IMR-90 (cell line): ENCODE results near the gene CNNM3. TPM values are rescaled to one million over a fixed set of nuclear protein-coding genes. Genes with fewer than 3 reads are reported as not detected.

ENCODE experiments used
- ATAC-seq: fragments of 200-7000 bp; cut with Tn5 transposase; 2 replicates; pipeline ENCODE4 v1.9.1; 2020; ENCODE audit warnings: low read depth, mild to moderate bottlenecking, moderate library complexity
- BruUV-seq: library from RNA; stranded (reverse); fragments of 400-500 nt; replicated peaks from 2 replicates; lab custom pipeline; 2021; lab: Mats Ljungman, UMichigan
- CTCF ChIA-PET: fragments of 300-600 bp; formaldehyde crosslinking; extraction: SDS; loops from one replicate; lab custom pipeline; 2021; ENCODE audit warnings: antibody characterized with exemption; lab: Yijun Ruan, JAX
- POLR2A ChIA-PET: fragments of 300-600 bp; sonication (Branson Sonifier 250); formaldehyde crosslinking; loops from one replicate; lab custom pipeline; 2022; ENCODE audit warnings: antibody characterized with exemption; ENCODE audit not compliant: unreplicated experiment; lab: Charles Lee
- DNase-seq: peaks from one replicate; pipeline ENCODE4 v3.0.0; 2013
- H2AFZ ChIP-seq: replicated peaks from 2 replicates; pipeline ENCODE3; 2013; ENCODE audit warnings: low read length, mild to moderate bottlenecking; ENCODE audit not compliant: poor library complexity
- H2AK5ac ChIP-seq: 2 replicates; pipeline ENCODE4 v1.6.1; 2013; ENCODE audit warnings: low read depth, low read length, inconsistent platforms
- H2AK9ac ChIP-seq: replicated peaks from 2 replicates; pipeline ENCODE3; 2013; ENCODE audit warnings: mild to moderate bottlenecking, low read depth, low read length, moderate library complexity; ENCODE audit not compliant: poor library complexity
- H2BK120ac ChIP-seq: 2 replicates; pipeline ENCODE4 v1.6.1; 2013; ENCODE audit warnings: low read depth, low read length, inconsistent platforms
- H2BK15ac ChIP-seq: 3 replicates; pipeline ENCODE4 v1.6.1; 2013; ENCODE audit warnings: low read depth, low read length, inconsistent platforms
- H2BK20ac ChIP-seq: 2 replicates; pipeline ENCODE4 v1.6.1; 2013; ENCODE audit warnings: low read depth, mild to moderate bottlenecking, inconsistent platforms, low read length, moderate library complexity
- H2BK5ac ChIP-seq: 2 replicates; pipeline ENCODE4 v1.6.1; 2013; ENCODE audit warnings: mild to moderate bottlenecking, low read depth, low read length, inconsistent platforms; ENCODE audit not compliant: poor library complexity, severe bottlenecking
- H3K14ac ChIP-seq: replicated peaks from 2 replicates; pipeline ENCODE4 v1.6.1; 2013; ENCODE audit warnings: low read depth, low read length, inconsistent platforms
- H3K18ac ChIP-seq: 2 replicates; pipeline ENCODE4 v1.6.1; 2013; ENCODE audit warnings: low read depth, low read length, control low read depth
- H3K23ac ChIP-seq: 2 replicates; pipeline ENCODE4 v1.6.1; 2013; ENCODE audit warnings: low read depth, low read length, inconsistent platforms
- H3K27ac ChIP-seq: 2 replicates; pipeline ENCODE4 v1.5.1; 2013; ENCODE audit warnings: mild to moderate bottlenecking, control low read depth, low read length; ENCODE audit not compliant: insufficient read depth
- H3K27me3 ChIP-seq: 2 replicates; pipeline ENCODE4 v1.6.1; 2013; ENCODE audit warnings: low read length; ENCODE audit not compliant: control insufficient read depth, insufficient read depth
- H3K36me3 ChIP-seq: 2 replicates; pipeline ENCODE4 v1.6.1; 2013; ENCODE audit warnings: low read length, mixed read lengths; ENCODE audit not compliant: control insufficient read depth, insufficient read depth
- H3K4ac ChIP-seq: 2 replicates; pipeline ENCODE4 v1.6.1; 2013; ENCODE audit warnings: low read depth, low read length, inconsistent platforms
- H3K4me1 ChIP-seq: 2 replicates; pipeline ENCODE4 v1.6.1; 2013; ENCODE audit warnings: low read length, mixed read lengths; ENCODE audit not compliant: control insufficient read depth, insufficient read depth
- H3K4me2 ChIP-seq: 2 replicates; pipeline ENCODE4 v1.6.1; 2013; ENCODE audit warnings: low read depth, mild to moderate bottlenecking, control low read depth, low read length, moderate library complexity
- H3K4me3 ChIP-seq: 2 replicates; pipeline ENCODE4 v1.5.1; 2013; ENCODE audit warnings: low read depth, mild to moderate bottlenecking, control low read depth, low read length, moderate library complexity; ENCODE audit not compliant: insufficient read depth
- H3K56ac ChIP-seq: 2 replicates; pipeline ENCODE4 v1.6.1; 2013; ENCODE audit warnings: low read length, inconsistent platforms; ENCODE audit not compliant: insufficient read depth; ENCODE audit errors: extremely low read depth
- H3K79me1 ChIP-seq, 2 experiments: 2 replicates each; pipeline ENCODE4 v1.6.1; 2013; ENCODE audit warnings: low read length in 2 of 2, inconsistent platforms in 1 of 2, low read depth in 1 of 2
- H3K9ac ChIP-seq: 2 replicates; pipeline ENCODE4 v1.6.1; 2013; ENCODE audit warnings: low read depth, low read length, control low read depth
- H3K9me1 ChIP-seq: 2 replicates; pipeline ENCODE4 v1.6.1; 2013; ENCODE audit warnings: low read length, inconsistent platforms; ENCODE audit not compliant: insufficient read depth
- H3K9me3 ChIP-seq: 2 replicates; pipeline ENCODE4 v1.6.1; 2013; ENCODE audit warnings: low read length; ENCODE audit not compliant: control insufficient read depth, insufficient read depth
- H4K20me1 ChIP-seq: 2 replicates; pipeline ENCODE4 v1.6.1; 2013; ENCODE audit warnings: low read length, inconsistent platforms; ENCODE audit not compliant: insufficient read depth
- H4K5ac ChIP-seq: 2 replicates; pipeline ENCODE4 v1.6.1; 2013; ENCODE audit warnings: mild to moderate bottlenecking, low read depth, low read length, control low read depth
- H4K8ac ChIP-seq, 2 experiments: 2 replicates each; pipeline ENCODE4 v1.6.1; 2013; ENCODE audit warnings: low read depth in 2 of 2, low read length in 2 of 2, control low read depth in 1 of 2, inconsistent platforms in 1 of 2
- H4K91ac ChIP-seq: 2 replicates; pipeline ENCODE4 v1.6.1; 2013; ENCODE audit warnings: low read depth, low read length, inconsistent platforms; ENCODE audit not compliant: insufficient read depth
- BHLHE40 ChIP-seq: fragments of 150-350 bp; IDR thresholded peaks from 2 replicates; pipeline ENCODE4 v1.6.1; 2016; ENCODE audit warnings: mild to moderate bottlenecking, low read depth, low read length
- CTCF ChIP-seq: conservative IDR thresholded peaks from 2 replicates; pipeline ENCODE4 v1.5.1; 2012; ENCODE audit warnings: mild to moderate bottlenecking, low read depth, low read length, improper control_type of control experiment
- MAFK ChIP-seq: IDR thresholded peaks from 2 replicates; pipeline ENCODE4 v1.6.1; 2012; ENCODE audit warnings: low read depth, low read length, improper control_type of control experiment
- WGBS, 2 experiments: methylation state at CpG; one replicate each; pipeline versions ENCODE4 v1.1.5 to v1.1.7; 2013; ENCODE audit warnings: missing lambda C conversion rate in 2 of 2; ENCODE audit not compliant: insufficient read length in 1 of 2; ENCODE audit errors: extremely low coverage in 2 of 2; 5-methylcytosine and 5-hydroxymethylcytosine counted together
- dilution Hi-C: fragments of 300-500 bp; cut with HindIII; formaldehyde crosslinking; loops from one replicate; pipeline ENCODE4 v1.14.3; 2018; ENCODE audit warnings: low sequenced_read_pairs; ENCODE audit not compliant: unreplicated experiment
- in situ Hi-C: fragments of 300-500 bp; cut with MboI; formaldehyde crosslinking; loops from 3 replicates; pipeline ENCODE4 v1.14.3; 2019; ENCODE audit warnings: low sequenced_read_pairs, inconsistent platforms, mixed read lengths
- intact Hi-C: fragments of 100-400 bp; cut with micrococcal nuclease; formaldehyde crosslinking; loops from 2 replicates; pipeline ENCODE4 v1.10.0; 2022
- polyA plus RNA-seq, 3 experiments: library from polyadenylated mRNA; depleted of rRNA; stranded (reverse); fragments of >200 nt; gene quantifications; 2 replicates each; pipeline ENCODE4 v1.2.3, GENCODE V29; 2012; ENCODE audit warnings: low replicate concordance in 1 of 3
- total RNA-seq: library from RNA; depleted of rRNA; stranded (reverse); fragments of >200 nt; gene quantifications from 2 replicates; pipeline ENCODE4 v1.2.3, GENCODE V29; 2012

The CNNM3 gene
- total and polyA plus RNA-seq, 2 of the 4 experiments (the other 2 are of a cell fraction) = 2.3 to 6.1 TPM

- 100% methylated on average over 4 of the region's 25 CpGs; no CpG with 5 or more reads in 1 of the 2 experiments for WGBS, 2 experiments
- Histone ChIP-seq H3K18ac (no peak overlapping the region), H3K9me3 (no peaks in the 10 kb centered on the region), H3K36me3 (no peaks in the 10 kb centered on the region), H2BK15ac (no peak overlapping the region), H4K8ac (no peak overlapping the region), H2BK20ac (no peak overlapping the region), H3K4me2 (no peak overlapping the region), H3K23ac (no peak overlapping the region), H3K14ac (no peak overlapping the region), H3K9ac (no peak overlapping the region), H2AFZ (no peak overlapping the region), H3K4me1 (peaks cover 7% of the 10 kb centered on the region), H3K9me1 (peaks cover 13% of the 10 kb centered on the region), H3K4ac (no peak overlapping the region), H3K4me3 (no peak overlapping the region), H3K27ac (no peak overlapping the region), H2AK9ac (no peak overlapping the region), H3K79me1 (peaks cover 6 to 7% of the 10 kb centered on the region in 2 experiments; a peak in 2 of 4 replicates), H4K5ac (no peak overlapping the region), H4K20me1 (no peaks in the 10 kb centered on the region; the same call in 1 of the 2 replicates), H2AK5ac (no peak overlapping the region), H3K27me3 (no peaks in the 10 kb centered on the region), H2BK5ac (no peak overlapping the region), H4K91ac (no peak overlapping the region), H3K56ac (no peak overlapping the region), H2BK120ac (no peak overlapping the region)
- in situ Hi-C loops (no loop called here), dilution Hi-C loops (no loop called here), intact Hi-C loops (no loop called here)
- ATAC-seq = no peak
- CTCF ChIA-PET = no interaction called here
- TF ChIP-seq BHLHE40 (no peak), MAFK (no peak), CTCF (no peak)
- DNase-seq = no peak
- no TSS peak for BruUV-seq
- POLR2A ChIA-PET = no interaction called here
These were observed 45.4 kb upstream of the CNNM3 start for GRCh38 chr2:96770442-96771202.
